ENCODE results near the gene RAB35. TPM values are rescaled to one million over a fixed set of nuclear protein-coding genes. Genes with fewer than 3 reads are reported as not detected.

The RAB35 gene
- total RNA-seq, 1 experiment from 2014 or later = 52.8 TPM

DNA sequence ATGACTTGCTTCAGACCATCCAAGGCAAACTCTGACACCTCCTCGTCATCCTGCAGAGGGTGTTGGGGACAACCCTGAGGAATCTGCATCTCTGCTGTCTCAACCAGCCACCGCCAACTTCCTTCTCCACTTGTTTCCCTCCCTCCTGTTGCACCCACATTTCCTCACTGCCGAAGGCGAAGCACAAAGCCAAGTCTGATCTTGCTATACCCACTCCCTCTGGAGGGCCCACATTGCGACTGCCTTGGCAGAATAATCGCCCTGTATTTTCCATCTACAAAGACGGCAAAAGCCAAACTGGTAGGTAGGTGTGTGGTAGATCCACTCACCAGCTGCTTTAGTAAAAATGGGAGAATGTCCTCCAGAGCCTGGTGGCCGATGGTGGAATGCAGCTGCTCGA is 21.8 kb upstream of the RAB35 start:
- no peak overlapping the region for H2AFZ ChIP-seq (ENCODE audit: low read length)
- POLR2A ChIA-PET (ENCODE audit: unreplicated experiment) = interaction anchor here (0.8 kb wide), 1 partner anchor 22 kb away, joined by 6 read pairs; the partner anchor contains the start of gene RAB35

DNA sequence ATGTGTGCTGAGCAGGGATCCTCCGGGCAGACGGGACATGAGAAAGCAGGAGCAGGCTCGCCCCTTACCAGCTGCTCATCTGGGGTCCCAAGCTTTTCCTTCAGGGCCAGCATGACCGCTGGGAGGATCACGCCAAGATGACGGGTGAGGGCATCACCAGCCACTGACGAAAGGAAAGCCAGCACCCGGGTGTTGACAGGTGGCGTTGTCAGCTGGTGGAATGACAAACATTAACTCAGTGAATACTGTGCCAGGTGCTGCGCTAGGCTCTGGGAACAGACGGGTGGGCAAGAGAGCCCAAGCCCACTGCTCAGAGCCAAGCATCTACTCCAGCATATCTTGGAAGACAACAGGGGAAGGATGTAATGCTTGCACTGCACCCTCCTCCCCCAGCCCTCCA is 21.3 kb upstream of the RAB35 start:
- no peaks in the 10 kb centered on the region for H3K9me3 ChIP-seq (ENCODE audit: low read length)
- no peak overlapping the region for H2AFZ ChIP-seq (ENCODE audit: low read length)
- TF ChIP-seq EZH2phosphoT487 (IDR thresholded peaks at IDR 0.05; ENCODE audit: borderline replicate concordance, low read length) (no peak), EZH2 (IDR thresholded peaks at IDR 0.05; ENCODE audit: low read length, unreplicated experiment) (no peak)
- TF ChIP-seq, protein P1, sequence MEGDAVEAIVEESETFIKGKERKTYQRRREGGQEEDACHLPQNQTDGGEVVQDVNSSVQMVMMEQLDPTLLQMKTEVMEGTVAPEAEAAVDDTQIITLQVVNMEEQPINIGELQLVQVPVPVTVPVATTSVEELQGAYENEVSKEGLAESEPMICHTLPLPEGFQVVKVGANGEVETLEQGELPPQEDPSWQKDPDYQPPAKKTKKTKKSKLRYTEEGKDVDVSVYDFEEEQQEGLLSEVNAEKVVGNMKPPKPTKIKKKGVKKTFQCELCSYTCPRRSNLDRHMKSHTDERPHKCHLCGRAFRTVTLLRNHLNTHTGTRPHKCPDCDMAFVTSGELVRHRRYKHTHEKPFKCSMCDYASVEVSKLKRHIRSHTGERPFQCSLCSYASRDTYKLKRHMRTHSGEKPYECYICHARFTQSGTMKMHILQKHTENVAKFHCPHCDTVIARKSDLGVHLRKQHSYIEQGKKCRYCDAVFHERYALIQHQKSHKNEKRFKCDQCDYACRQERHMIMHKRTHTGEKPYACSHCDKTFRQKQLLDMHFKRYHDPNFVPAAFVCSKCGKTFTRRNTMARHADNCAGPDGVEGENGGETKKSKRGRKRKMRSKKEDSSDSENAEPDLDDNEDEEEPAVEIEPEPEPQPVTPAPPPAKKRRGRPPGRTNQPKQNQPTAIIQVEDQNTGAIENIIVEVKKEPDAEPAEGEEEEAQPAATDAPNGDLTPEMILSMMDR (conservative IDR thresholded peaks at IDR 0.05; ENCODE audit: low read depth, low read length) = no peak
- no peaks in the 10 kb centered on the region; the same call in 1 of the 2 replicates for H4K20me1 ChIP-seq (ENCODE audit: low read length)
- H3F3A ChIP-seq (ENCODE audit: low read length, unreplicated experiment) = no peaks in the 10 kb centered on the region
- DNase-seq (no peak), ATAC-seq (no peak)
- H3K9ac ChIP-seq (ENCODE audit: low read length) = no peak overlapping the region
- no peaks in the 10 kb centered on the region for H3K9me2 ChIP-seq (replicated peaks; ENCODE audit: low read length)
- peaks cover 17% of the 10 kb centered on the region for H3K4me1 ChIP-seq (ENCODE audit: insufficient read depth, low read length)
- H3K79me2 ChIP-seq (ENCODE audit: low read length) = no peaks in the 10 kb centered on the region
- H3K4me2 ChIP-seq (ENCODE audit: low read length) = no peak overlapping the region
- peaks cover 90% of the 10 kb centered on the region for H3K36me3 ChIP-seq (ENCODE audit: low read depth, low read length)
- H3K27ac ChIP-seq (ENCODE audit: low read length) = no peak overlapping the region
- H3K4me3 ChIP-seq (ENCODE audit: low read length) = no peak overlapping the region
- POLR2A ChIA-PET (ENCODE audit: unreplicated experiment) = no interaction called here
- no peaks in the 10 kb centered on the region for H3K27me3 ChIP-seq (ENCODE audit: low read length)
- intact Hi-C loops (cut with micrococcal nuclease) = no loop called here
- CTCF ChIA-PET = no interaction called here
- BruUV-seq (replicated peaks) = no TSS peak

More for the DNA sequence above, 21.8 kb upstream of the RAB35 start:
- H3K9me2 ChIP-seq (replicated peaks; ENCODE audit: low read length) = no peaks in the 10 kb centered on the region
- H3K27me3 ChIP-seq (ENCODE audit: low read length) = no peaks in the 10 kb centered on the region
- H3K9me3 ChIP-seq (ENCODE audit: low read length) = no peaks in the 10 kb centered on the region
- ATAC-seq (no peak), DNase-seq (no peak)
- TF ChIP-seq, protein P1 (conservative IDR thresholded peaks at IDR 0.05; ENCODE audit: low read depth, low read length) = no peak
- TF ChIP-seq EZH2 (IDR thresholded peaks at IDR 0.05; ENCODE audit: low read length, unreplicated experiment) = no peak
- CTCF ChIA-PET = no interaction called here
- H3K4me2 ChIP-seq (ENCODE audit: low read length) = no peak overlapping the region
- H3K4me3 ChIP-seq (ENCODE audit: low read length) = no peak overlapping the region
- no peak overlapping the region for H3K9ac ChIP-seq (ENCODE audit: low read length)
- BruUV-seq (replicated peaks) = no TSS peak
- H3K79me2 ChIP-seq (ENCODE audit: low read length) = no peaks in the 10 kb centered on the region
- intact Hi-C loops (cut with micrococcal nuclease) = no loop called here
- no peaks in the 10 kb centered on the region; the same call in 1 of the 2 replicates for H4K20me1 ChIP-seq (ENCODE audit: low read length)
- H3K36me3 ChIP-seq (ENCODE audit: low read depth, low read length) = peaks cover 88% of the 10 kb centered on the region
- peaks cover 18% of the 10 kb centered on the region for H3K4me1 ChIP-seq (ENCODE audit: insufficient read depth, low read length)
- no peaks in the 10 kb centered on the region for H3F3A ChIP-seq (ENCODE audit: low read length, unreplicated experiment)
- H3K27ac ChIP-seq (ENCODE audit: low read length) = no peak overlapping the region

DNA sequence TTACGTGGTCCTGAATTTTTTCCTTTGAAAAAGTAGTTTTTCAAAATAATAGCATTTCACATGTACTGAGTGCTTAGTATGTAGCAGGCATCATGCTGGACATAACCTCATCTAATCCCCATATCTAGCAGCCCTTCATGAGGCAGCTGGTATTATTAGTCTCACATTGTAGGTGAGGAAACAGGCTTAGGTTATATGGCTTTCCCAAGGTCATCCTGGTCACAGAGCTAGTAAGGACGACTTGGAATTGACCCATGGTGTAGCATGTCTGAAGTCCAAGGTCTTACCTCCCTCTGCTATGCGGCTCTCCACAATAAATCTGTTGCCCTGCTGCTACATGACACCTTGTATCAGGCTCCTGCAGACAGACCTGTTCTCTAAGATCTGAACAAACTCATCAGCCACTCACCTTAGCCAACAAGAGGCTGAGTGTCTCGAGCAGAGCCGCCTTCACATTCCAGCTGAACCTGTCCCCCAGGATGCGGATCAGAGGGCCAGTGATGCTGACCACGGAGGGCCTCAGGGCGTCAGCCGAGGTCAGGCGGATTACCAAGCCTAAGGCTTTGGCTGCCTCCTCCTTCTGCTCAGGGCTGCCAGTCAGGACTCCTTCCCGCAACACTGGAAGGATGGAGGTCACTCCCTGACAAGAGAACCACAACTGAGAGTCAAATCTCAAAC is 19.7 kb upstream of the RAB35 start:
- Histone ChIP-seq H3K4me3 (ENCODE audit: low read length) (no peak overlapping the region), H3K9me2 (replicated peaks; ENCODE audit: low read length) (no peaks in the 10 kb centered on the region), H3K9ac (ENCODE audit: low read length) (no peak overlapping the region), H3K27me3 (ENCODE audit: low read length) (no peaks in the 10 kb centered on the region), H3K27ac (ENCODE audit: low read length) (no peak overlapping the region), H3K9me3 (ENCODE audit: low read length) (no peaks in the 10 kb centered on the region), H3K4me2 (ENCODE audit: low read length) (no peak overlapping the region), H3F3A (ENCODE audit: low read length, unreplicated experiment) (no peaks in the 10 kb centered on the region), H3K79me2 (ENCODE audit: low read length) (no peaks in the 10 kb centered on the region), H4K20me1 (ENCODE audit: low read length) (no peaks in the 10 kb centered on the region; the same call in 1 of the 2 replicates), H2AFZ (ENCODE audit: low read length) (no peak overlapping the region), H3K36me3 (ENCODE audit: low read depth, low read length) (peaks cover 92% of the 10 kb centered on the region), H3K4me1 (ENCODE audit: insufficient read depth, low read length) (peaks cover 11% of the 10 kb centered on the region; the same call in 1 of the 2 replicates)
- CTCF ChIA-PET = no interaction called here
- ATAC-seq (peak; percentile 41), DNase-seq (peak; percentile 58)
- TF ChIP-seq, protein P1 (conservative IDR thresholded peaks at IDR 0.05; ENCODE audit: low read depth, low read length) = no peak
- intact Hi-C loops (cut with micrococcal nuclease) = no loop called here
- no TSS peak for BruUV-seq (replicated peaks)
- POLR2A ChIA-PET (ENCODE audit: unreplicated experiment) = no interaction called here
